Skin of body (tissue), 2 donors: ENCODE data around the gene ATAD3B. TPM values are rescaled to one million over a fixed set of nuclear protein-coding genes. Genes with fewer than 3 reads are reported as not detected.
"Not testable (repeated sequence)": the region's sequence is repeated elsewhere in the genome, so short reads cannot be mapped to it uniquely, and the experiment has no call there.

Source experiments
- DNase-seq: peaks from one replicate; lab custom pipeline; 2025; lab: John Stamatoyannopoulos, UW
- total RNA-seq: library from RNA; depleted of rRNA; stranded (reverse); fragments of >200 nt; gene quantifications from one replicate; pipeline ENCODE4 v1.2.3, GENCODE V29; 2014

ATAD3B gene
- total RNA-seq, 1 donor from 2014 or later: 16.7 TPM

DNA sequence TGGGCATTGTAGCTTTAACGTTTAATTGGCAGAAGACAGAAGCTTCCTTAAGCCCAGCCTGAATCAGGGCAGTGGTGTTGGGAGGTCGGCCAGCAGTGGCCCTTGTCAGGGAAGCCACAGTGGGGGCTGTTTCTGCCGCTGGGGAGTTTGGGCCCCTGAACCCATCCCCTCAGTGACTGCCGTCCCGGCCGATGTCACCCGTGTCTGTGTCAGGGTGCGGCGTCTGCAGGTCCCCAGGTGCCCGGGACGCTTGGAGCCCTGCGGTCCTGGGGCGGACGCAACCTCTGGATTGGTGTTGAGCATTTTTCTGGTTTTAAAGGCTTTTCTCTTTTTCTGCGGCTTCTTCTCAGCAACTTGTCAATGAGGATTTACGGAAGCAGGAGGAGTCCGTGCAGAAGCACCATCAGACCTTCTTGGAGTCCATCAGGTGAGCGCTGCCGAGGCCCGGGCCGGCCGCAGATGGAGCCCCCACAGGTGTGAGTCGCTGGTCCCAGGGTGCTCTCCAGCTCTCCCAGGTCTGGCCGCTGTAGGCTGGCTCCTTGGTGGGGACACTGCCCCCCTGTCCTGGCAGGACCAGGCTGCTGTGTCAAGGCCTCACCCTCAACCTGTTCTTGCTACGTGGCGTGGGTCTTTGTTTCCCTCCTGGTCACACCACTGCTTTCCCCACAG is 19.7 kb upstream of the ATAD3B start:
- no peak for DNase-seq

DNA sequence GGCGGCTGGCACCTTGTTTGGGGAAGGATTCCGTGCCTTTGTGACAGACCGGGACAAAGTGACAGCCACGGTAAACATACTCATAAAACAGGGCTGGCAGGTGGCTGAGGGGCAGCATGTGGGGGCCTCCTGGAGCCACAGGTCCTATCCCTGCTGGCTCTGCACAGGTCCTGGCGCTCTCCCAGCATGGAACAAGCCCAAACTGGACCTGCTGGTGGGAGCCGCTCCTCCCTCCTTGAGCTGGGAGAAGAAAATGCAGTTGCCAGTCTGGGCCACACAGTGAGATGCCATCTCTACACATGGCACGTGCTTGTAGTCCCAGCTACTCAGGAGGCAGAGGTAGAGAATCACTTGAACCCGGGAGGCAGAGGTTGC is 19.2 kb upstream of the ATAD3B start:
- DNase-seq: not testable (repeated sequence)

DNA sequence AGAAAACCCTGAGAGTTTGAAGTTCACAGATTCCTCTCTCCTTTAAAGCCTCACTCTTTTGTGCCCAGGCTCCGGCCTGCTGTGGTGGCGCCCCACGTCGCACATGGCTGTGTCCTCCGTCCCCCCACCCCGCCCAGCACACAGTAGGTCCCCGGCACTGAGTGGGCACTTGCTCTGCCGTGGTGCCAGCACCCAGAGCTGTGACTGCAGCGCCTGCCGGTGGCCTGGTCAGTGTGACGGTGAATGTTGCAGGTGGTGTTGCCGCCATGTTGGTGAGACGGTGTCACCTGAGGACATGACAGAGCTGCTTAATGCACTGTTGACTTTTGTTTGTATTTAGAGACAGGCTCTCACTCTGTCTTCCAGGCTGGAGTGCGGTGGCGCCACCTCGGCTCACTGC is 18.7 kb upstream of the ATAD3B start:
- DNase-seq: no peak

DNA sequence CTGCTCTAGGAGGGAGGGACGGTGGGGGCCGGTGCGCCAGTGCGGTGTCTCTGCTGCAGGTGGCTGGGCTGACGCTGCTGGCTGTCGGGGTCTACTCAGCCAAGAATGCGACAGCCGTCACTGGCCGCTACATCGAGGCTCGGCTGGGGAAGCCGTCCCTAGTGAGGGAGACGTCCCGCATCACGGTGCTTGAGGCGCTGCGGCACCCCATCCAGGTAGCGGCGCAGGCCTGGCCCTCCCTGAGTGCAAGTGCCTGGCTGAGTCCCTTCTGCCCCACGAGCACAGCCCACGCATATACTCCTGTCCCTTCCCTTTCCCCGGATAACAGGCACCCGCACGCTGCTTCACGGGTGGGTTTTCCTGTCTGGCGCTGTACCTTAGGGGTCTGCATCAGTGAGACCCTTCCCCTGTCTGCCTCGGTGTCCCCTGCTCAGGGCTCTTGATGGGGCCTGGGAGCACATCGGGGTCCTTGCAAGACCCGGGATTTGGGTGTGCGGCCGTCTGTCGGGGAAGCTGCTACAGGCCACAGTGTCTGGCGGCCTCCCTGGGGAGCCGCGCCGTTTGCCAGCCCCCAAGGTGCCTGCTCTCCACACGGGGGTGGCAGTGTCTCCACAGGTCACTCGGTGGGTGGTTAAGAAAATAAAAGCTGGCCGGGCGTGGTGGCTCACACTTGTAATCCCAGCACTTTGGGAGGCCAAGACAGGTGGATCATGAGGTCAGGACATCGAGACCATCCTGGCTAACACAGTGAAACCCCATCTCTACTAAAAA is 17.1 kb upstream of the ATAD3B start:
- DNase-seq: not testable (repeated sequence)

DNA sequence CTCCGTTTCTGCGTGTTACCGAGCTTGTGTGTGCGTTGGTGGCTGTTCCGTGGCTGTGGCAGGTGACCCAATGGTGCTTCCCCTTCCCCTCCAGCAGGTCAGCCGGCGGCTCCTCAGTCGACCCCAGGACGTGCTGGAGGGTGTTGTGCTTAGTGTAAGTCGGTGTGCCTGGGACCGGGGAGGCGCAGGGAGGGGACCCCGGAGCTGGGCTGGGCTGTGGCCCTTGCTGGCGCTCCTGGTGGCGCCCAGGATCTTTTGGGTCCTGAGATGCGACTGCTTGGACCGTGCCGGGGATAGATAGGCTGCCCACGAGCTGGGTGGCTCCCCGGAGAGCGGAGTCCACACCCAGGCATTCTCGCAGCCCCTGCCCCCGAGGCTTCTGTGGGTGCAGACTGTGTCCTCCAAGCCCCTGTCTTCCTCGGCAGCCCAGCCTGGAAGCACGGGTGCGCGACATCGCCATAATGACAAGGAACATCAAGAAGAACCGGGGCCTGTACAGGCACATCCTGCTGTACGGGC is 16.1 kb upstream of the ATAD3B start:
- no peak for DNase-seq

DNA sequence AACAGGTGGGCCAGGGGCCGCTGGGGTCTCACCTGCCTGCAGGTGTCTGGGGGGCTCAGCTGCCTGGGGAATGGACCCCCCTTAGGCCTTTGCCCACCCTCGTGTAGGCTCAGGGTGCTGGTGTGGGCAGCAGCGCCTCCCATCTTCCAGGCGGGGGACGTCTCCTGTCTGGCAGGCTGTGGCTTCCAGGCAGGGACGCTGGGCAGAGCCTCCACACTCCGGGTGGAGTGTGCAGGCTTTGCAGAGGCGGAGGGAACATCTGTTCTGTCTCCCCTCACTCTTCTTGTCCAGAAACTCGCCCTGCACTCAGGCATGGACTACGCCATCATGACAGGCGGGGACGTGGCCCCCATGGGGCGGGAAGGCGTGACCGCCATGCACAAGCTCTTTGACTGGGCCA is 15.6 kb upstream of the ATAD3B start:
- not testable (repeated sequence) for DNase-seq

DNA sequence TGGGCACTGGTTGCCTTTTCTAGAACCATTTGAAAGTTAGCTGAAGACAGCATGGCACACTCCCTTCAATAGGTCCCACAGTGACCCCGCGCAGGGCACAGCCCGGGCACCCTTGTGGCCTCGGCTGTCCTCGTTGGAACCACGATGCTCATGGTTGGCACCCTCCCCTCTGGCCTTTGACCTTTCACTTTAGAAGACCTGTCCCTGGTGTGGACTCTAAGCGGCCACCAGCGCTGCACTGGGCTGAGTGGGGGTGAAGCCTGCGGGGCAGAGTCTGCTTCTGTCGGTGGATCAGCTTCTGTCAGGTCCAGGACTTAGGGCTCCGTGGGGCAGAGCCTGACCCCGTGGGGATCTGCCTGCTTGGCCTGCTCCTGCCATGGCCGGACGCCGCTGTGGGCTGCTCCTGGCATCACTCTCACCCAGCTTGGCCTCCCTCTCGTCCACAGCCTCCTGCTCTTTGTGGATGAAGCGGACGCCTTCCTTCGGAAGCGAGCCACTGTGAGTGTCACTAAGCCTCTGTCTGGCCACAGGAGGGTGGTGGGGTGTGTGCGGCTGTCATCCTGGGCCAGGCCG is 14.8 kb upstream of the ATAD3B start:
- DNase-seq: not testable (repeated sequence)

DNA sequence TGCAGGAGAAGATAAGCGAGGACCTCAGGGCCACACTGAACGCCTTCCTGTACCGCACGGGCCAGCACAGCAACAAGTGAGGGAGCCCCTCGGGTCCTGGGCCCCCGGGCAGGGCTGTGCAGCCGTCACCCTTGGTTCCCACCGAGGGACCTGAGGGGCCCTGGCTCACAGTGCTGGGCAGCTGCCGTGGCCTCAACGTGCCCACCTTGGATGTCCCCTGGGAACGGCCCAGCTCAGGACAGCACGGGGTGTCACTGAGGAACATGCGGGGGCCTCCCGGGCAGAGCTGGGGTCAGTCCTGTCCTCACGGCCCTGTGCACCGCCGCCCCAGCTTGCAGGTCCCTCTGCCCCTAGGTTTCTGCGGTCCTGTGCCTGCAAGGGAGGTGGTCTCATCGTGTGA is 12.4 kb upstream of the ATAD3B start:
- not testable (repeated sequence) for DNase-seq

DNA sequence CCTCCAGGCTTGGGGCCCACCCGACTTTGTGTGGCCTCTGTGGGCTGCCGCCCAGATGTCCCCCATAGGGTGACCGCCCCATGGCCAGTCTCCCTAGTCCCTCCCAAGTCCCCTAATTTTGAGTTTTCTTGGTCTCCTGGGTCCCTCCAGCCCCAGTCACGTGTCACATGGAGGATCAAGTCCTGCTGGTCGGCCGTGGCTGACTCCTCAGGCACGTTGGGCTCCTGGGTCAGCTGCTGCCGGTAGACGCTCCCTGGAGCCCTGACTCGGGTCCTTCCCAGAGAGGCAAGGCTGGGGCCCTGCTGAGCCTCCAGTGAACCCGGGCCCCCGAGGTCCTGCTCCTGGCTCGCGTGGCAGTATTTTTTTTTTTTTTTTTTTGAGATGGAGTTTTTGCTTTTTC is 11.9 kb upstream of the ATAD3B start:
- not testable (repeated sequence) for DNase-seq

DNA sequence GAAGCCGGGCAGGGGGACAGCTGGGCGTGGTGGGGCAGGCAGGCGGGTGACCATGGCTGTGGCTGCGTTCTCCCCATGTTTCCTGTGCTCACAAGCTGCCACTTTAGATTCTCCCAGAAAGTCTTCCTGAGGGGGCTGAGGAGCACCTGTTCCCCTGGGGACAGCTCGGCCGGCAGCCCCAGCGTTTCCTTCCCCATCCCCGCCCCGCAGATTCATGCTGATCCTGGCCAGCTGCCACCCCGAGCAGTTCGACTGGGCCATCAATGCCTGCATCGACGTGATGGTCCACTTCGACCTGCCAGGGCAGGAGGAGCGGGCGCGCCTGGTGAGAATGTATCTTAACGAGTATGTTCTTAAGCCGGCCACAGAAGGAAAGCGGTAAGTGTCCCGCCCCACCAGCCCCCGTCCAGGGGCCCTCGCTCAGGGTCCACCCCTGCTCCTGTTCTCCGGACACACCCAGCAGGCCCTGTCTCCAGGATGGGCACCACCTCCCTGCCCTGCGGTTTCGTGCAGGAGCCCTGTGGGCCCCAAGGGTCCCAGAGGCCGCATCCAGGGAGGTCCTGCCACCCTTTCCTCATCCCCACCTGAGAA is 10.9 kb upstream of the ATAD3B start:
- DNase-seq: no peak

DNA sequence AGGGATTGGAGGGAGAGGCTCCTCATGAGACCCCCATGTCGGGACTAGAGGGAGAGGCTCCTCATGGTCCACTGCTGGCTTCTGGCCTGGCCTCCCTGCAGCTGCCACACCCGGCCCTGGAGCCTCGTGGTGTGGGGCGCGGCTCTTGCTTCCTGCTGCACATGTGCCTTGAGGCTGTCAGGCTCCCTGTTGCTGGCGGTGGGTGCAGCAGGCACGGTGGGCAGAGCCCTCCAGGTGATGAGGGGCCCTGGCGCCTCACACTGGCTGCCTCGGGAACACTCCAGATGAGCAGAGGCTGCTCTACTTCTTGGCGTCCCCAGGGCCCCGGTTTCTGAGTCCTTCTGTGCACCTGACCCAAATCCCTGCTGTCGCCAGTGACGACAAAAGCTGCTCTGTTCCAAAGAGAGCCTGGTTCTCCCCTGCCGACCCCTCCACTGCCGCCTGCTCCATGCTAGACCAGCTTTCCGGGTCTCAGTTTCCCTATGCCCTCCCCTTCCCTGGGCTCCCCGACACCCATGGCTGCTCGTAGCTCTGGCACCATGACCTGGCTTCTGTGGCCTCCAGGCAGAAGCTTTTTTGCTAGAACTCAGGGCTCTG is 9.7 kb upstream of the ATAD3B start:
- no peak for DNase-seq

DNA sequence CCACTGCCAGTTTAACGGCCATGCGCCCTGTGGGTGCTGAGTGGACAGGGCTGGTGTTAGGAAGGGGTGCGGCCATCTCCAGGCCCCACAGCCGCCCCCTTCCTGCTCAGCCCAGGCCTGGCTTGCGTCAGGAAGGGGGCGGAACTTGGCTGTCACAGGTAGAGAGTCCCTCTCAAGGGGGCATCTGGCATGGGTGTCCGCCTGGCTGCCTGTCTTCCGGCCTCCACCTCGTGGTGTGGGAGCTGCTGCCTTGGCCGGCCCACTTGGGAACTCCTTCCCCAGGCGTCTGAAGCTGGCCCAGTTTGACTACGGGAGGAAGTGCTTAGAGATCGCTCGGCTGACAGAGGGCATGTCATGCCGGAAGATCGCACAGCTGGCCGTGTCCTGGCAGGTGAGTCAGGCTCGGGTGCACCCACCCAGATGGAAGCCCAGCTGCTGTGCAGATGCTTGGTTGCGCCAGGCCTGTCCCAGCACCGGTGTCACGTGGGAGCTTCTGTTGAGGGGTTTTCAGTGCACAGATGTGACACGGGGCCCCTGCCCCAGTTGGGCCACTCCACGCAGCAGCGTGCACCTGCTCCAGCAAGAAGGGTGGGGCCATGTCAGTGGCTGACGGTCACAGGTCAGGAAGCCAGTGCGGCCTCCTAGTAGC is 9.1 kb upstream of the ATAD3B start:
- no peak for DNase-seq

DNA sequence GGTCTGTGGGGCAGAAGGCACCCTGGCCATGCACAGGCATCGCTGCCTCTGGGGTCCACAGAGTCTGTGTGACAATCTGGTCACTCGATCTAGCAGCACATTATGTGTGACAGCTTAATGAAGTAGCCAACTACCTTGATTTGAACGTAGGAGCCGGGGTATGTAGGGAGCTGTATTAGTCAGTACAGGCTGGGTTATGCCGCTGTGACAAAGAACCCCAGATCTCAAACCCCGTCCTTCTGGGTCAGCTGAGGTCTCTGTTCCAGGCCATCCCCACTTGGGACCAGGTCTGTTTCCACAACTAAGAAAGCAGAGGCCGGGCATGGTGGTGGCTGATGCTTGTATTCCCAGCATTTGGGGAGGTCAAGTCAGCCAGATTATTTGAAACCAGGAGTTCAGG is 8.3 kb upstream of the ATAD3B start:
- DNase-seq: no peak

DNA sequence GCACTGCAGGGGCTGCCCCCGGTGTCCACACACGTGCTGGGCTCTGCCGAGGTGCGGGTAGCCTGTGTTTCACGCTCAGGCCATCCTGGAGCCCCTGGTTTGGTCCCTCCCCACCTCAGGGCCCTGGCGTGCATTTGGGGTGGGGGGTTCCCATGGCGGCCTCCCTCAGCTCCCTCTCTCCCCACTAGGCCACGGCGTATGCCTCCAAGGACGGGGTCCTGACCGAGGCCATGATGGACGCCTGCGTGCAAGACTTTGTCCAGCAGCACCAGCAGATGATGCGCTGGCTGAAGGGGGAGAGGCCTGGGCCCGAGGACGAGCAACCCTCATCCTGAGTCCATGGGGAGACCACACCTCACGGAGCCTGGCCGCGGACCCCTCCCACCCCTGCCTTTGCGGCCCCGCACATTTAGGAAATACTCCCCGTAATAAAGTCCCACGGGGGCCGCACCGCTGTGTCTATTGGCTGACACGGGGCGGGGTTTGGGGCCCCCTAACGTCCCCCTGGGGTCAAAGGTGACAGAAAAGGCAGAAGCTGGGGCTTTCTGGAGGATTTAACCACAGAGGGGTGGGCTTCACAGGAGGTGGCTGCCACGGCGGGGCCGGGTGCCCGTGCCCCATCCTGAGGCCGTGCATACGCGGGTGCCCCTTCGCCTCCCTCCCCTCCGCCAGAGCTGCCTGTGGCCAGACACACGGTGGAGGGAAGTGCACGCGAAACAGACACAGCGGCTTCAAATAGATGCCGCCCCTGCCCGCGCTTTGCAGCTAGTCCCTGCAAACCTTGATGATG is 3.2 kb upstream of the ATAD3B start:
- DNase-seq: not testable (repeated sequence)

DNA sequence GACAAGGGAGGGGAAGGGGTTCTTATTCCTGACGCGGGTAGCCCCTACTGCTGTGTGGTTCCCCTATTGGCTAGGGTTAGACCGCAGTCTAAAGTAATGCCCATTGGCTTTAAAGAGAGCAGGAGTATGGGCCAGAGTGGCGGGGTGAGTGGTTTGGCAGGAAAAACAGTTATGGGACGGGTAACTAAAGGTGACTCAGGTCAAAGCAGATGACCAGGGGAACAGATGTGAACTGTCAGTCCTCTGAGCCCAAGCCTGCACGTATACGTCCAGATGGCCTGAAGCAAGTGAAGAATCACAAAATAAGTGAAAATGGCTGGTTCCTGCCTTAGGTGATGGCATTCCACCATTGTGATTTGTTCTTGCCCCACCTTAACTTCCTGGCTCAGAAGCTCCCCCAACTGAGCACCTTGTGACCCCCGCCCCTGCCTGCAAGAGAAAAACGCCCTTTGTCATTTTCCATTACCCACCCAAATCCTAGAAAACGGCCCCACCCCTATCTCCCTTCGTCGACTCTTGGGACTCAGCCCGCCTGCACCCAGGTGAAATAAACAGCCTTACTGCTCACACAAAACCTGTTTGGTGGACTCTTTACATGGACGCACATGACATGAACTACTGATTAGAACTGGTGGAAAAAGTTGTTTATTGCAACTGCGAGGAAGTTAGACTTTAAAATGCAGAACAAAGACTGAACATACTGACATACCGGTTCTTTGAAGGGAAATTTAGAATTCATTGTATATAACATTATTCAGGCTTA is 758 bp upstream of the ATAD3B start:
- DNase-seq: no peak

DNA sequence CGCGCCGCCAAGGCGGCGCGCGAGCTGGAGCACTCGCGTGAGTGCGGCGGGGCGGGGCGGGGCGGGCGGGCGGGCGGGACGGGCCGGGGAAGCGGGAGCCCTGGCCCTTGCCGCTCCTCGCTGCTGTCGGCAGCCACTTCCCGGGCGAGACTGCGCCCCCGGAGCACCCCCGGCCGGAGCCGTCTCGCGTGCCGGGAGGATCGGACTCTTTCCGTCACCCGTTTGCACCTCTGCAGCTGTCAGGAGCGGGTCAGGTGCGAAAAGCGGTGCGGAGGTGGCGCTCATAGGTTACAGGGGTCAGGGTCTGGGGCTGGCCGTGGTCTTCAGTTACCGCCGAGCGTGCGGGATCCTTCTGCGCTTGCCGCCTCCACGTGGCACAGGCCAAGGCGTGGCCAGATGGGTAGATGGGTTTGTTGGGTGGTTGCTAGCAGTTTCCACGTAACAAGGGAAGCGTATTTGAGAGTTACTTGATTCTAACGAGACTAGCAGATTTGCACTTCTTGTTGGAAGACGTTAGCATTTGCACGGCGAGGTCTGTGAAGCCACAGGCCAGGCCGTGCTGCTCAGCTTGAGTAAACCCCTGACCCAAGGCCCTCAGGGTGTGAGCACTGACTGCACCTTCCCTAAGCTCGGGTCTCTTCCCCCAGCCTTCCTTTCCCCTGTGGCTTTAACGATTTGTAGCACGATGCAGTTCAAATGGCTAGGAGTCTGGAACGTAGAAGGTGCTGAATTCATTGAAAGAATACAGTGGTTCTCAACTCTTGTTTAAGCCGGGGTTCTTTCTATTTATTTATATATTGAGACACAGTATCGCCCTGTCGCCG is 700 bp downstream of the ATAD3B start:
- DNase-seq: not testable (repeated sequence)

DNA sequence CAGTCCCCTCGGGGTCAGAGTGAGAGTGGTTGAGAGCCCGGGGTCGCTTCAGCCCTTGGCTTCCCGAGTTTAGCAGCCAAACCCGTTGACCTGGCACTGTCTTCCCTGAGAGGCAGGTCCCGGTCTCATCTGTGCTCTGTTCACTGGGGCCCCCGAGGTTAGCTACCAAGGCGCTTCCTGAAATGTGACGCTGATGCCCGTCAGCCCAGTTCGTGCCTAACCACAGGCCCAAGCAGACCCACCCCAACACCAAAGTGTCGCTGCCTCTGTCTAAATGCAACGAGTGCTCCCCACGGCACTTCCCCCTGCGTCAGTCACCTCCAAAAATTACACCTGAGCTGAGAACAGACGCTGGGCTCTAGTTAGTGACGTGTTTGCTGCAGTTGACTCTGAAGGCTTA is 4.4 kb downstream of the ATAD3B start:
- not testable (repeated sequence) for DNase-seq

DNA sequence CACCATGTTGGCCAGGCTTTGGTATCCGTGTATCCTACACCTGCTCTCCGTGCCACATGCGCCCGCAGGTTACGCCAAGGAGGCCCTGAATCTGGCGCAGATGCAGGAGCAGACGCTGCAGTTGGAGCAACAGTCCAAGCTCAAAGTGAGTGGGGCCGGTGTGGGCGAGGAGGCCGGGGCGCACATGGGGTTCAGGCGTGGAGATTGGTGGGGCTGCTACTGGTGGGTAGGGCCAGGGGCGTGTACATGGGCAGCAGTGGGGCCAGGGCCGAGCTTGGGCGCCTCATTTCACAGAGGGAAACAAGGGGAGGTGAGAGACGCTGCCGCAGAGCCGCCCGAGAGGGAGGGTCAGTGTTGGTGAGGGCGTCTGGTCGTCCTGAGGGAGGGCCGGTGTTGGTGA is 5.6 kb downstream of the ATAD3B start:
- DNase-seq: no peak
